Measurements from ENCODE around the gene MGAT4D.
"Not testable (repeated sequence)": the region's sequence is repeated elsewhere in the genome, so short reads cannot be mapped to it uniquely, and the experiment has no call there.

The MGAT4D gene

GRCh38 chr4:140497747-140498636 lies at the start of gene MGAT4D:
Gene MGAT4D, minus strand, starts transcription at chr4:140498293. Its CDS starts 71 bp downstream, at chr4:140498222.
- no peak for DNase-seq (ENCODE audit: low spot score)

GRCh38 chr4:140533951-140534480 lies 35.9 kb upstream of the MGAT4D start:
- no peak for DNase-seq (ENCODE audit: low spot score)

GRCh38 chr4:140529434-140529833 lies 31.3 kb upstream of the MGAT4D start:
- DNase-seq (ENCODE audit: low spot score): no peak

GRCh38 chr4:140523857-140524742 lies 26.0 kb upstream of the MGAT4D start, which contains the start of gene ELMOD2:
Gene ELMOD2, plus strand, starts transcription at chr4:140524168. Its CDS starts 1,261 bp downstream, at chr4:140525429.
- peak; percentile 98 for DNase-seq (ENCODE audit: low spot score)

- DNase-seq (ENCODE audit: low spot score): no peak
Observed at GRCh38 chr4:140523370-140523856, 25.3 kb upstream of the MGAT4D start.

- no peak for DNase-seq (ENCODE audit: low spot score)
Observed at GRCh38 chr4:140515423-140515822, 17.3 kb upstream of the MGAT4D start.

GRCh38 chr4:140513765-140514164 lies 15.7 kb upstream of the MGAT4D start:
- not testable (repeated sequence) for DNase-seq (ENCODE audit: low spot score)

- DNase-seq (ENCODE audit: low spot score): no peak
Observed at GRCh38 chr4:140504261-140504660, 6.2 kb upstream of the MGAT4D start.

GRCh38 chr4:140499391-140499790 lies 1.3 kb upstream of the MGAT4D start:
- no peak for DNase-seq (ENCODE audit: low spot score)

- DNase-seq (ENCODE audit: low spot score): no peak
Observed at GRCh38 chr4:140497405-140497746, 717 bp downstream of the MGAT4D start.

- DNase-seq (ENCODE audit: low spot score): no peak
Observed at GRCh38 chr4:140485939-140486338, 12.2 kb downstream of the MGAT4D start.

- DNase-seq (ENCODE audit: low spot score): no peak
Observed at GRCh38 chr4:140483445-140483844, 14.6 kb downstream of the MGAT4D start.

- no peak for DNase-seq (ENCODE audit: low spot score)
Observed at GRCh38 chr4:140472156-140472555, 25.9 kb downstream of the MGAT4D start.

- DNase-seq (ENCODE audit: low spot score): no peak
Observed at GRCh38 chr4:140469791-140470733, 28.0 kb downstream of the MGAT4D start.

GRCh38 chr4:140466146-140466545 lies 31.9 kb downstream of the MGAT4D start:
- DNase-seq (ENCODE audit: low spot score): no peak

- DNase-seq (ENCODE audit: low spot score): no peak
Observed at GRCh38 chr4:140463614-140464013, 34.5 kb downstream of the MGAT4D start.

- DNase-seq (ENCODE audit: low spot score): no peak
Observed at GRCh38 chr4:140463182-140463581, 34.9 kb downstream of the MGAT4D start.

GRCh38 chr4:140450352-140450751 lies 47.7 kb downstream of the MGAT4D start:
- no peak for DNase-seq (ENCODE audit: low spot score)

- no peak for DNase-seq (ENCODE audit: low spot score)
Observed at GRCh38 chr4:140448830-140449229, 49.3 kb downstream of the MGAT4D start.

GRCh38 chr4:140448162-140448561 lies 49.9 kb downstream of the MGAT4D start:
- no peak for DNase-seq (ENCODE audit: low spot score)

GRCh38 chr4:140444347-140444746 lies 53.7 kb downstream of the MGAT4D start:
- DNase-seq (ENCODE audit: low spot score): not testable (repeated sequence)
